Neural cell (in vitro differentiated cells): ENCODE measurements around the gene WDR19. TPM values are rescaled to one million over a fixed set of nuclear protein-coding genes. Genes with fewer than 3 reads are reported as not detected.

Source experiments
- H2AFZ ChIP-seq: fragments of 200-600, 300-800 bp; sonication (generic), shearing (Covaris generic); 2 replicates; pipeline ENCODE4 v1.6.0; 2014; ENCODE audit warnings: low read depth, mild to moderate bottlenecking, antibody characterized with exemption, low read length, moderate library complexity
- H3F3A ChIP-seq: fragments of 200-600 bp; shearing (Covaris generic); 2 replicates; pipeline ENCODE4 v1.6.1; 2016; ENCODE audit warnings: mild to moderate bottlenecking, moderate library complexity, mixed read lengths, antibody characterized with exemption, low read length; ENCODE audit not compliant: insufficient read depth, poor library complexity, severe bottlenecking
- H3K27ac ChIP-seq: fragments of 200-600, 300-800 bp; sonication (generic), shearing (Covaris generic); 2 replicates; pipeline ENCODE4 v1.5.1; 2014; ENCODE audit warnings: mild to moderate bottlenecking, low read length, moderate library complexity
- H3K27me3 ChIP-seq: fragments of 300-800, 200-600 bp; sonication (generic), shearing (Covaris generic); 2 replicates; pipeline ENCODE4 v1.6.0; 2014; ENCODE audit warnings: mild to moderate bottlenecking, low read depth, low read length, moderate library complexity; ENCODE audit not compliant: insufficient read depth
- H3K36me3 ChIP-seq: fragments of 300-800, 200-600 bp; sonication (generic), shearing (Covaris generic); 2 replicates; pipeline ENCODE4 v1.5.1; 2014; ENCODE audit warnings: mild to moderate bottlenecking, antibody characterized with exemption, low read length, moderate library complexity; ENCODE audit not compliant: insufficient read depth
- H3K4me2 ChIP-seq: fragments of 300-800, 200-600 bp; sonication (generic), shearing (Covaris generic); 2 replicates; pipeline ENCODE4 v1.6.0; 2014; ENCODE audit warnings: mild to moderate bottlenecking, low read length
- H3K4me3 ChIP-seq: fragments of 300-800, 200-600 bp; sonication (generic), shearing (Covaris generic); 2 replicates; pipeline ENCODE4 v1.5.1; 2014; ENCODE audit warnings: mild to moderate bottlenecking, low read length, moderate library complexity
- H3K79me2 ChIP-seq: fragments of 200-600 bp; shearing (Covaris generic); replicated peaks from 2 replicates; pipeline ENCODE4 v1.6.0; 2014; ENCODE audit warnings: mild to moderate bottlenecking, low read length, moderate library complexity; ENCODE audit not compliant: insufficient read depth
- H3K9ac ChIP-seq: fragments of 300-800, 200-600 bp; sonication (generic), shearing (Covaris generic); 2 replicates; pipeline ENCODE4 v1.6.1; 2016; ENCODE audit warnings: mild to moderate bottlenecking, low read length, mixed read lengths
- H3K9me2 ChIP-seq: fragments of 200-600 bp; shearing (Covaris generic); 2 replicates; pipeline ENCODE4 v1.6.1; 2016; ENCODE audit warnings: mild to moderate bottlenecking, low read length, mixed read lengths; ENCODE audit not compliant: insufficient read depth
- H3K9me3 ChIP-seq: fragments of 200-600, 300-800 bp; sonication (generic), shearing (Covaris generic); 2 replicates; pipeline ENCODE4 v1.6.1; 2016; ENCODE audit warnings: mild to moderate bottlenecking, mixed run types, low read length, moderate library complexity, mixed read lengths
- H4K20me1 ChIP-seq: fragments of 200-600 bp; shearing (Covaris generic); 2 replicates; pipeline ENCODE4 v1.6.1; 2016; ENCODE audit warnings: mild to moderate bottlenecking, mixed run types; ENCODE audit not compliant: insufficient read depth
- CTCF ChIP-seq: fragments of 450-650 bp; IDR thresholded peaks from 2 replicates; pipeline ENCODE4 v1.5.1; 2014; ENCODE audit warnings: antibody characterized with exemption, mild to moderate bottlenecking, moderate library complexity; ENCODE audit not compliant: poor library complexity, severe bottlenecking
- EP300 ChIP-seq: fragments of 450-650 bp; conservative IDR thresholded peaks from 2 replicates; pipeline ENCODE4 v1.6.1; 2014; ENCODE audit warnings: antibody characterized with exemption, mild to moderate bottlenecking, moderate library complexity; ENCODE audit not compliant: poor library complexity, severe bottlenecking
- EZH2 ChIP-seq: fragments of 200-600, 300-800 bp; shearing (Covaris generic), sonication (generic); IDR thresholded peaks from 2 replicates; pipeline ENCODE4 v1.6.1; 2014; ENCODE audit warnings: antibody characterized with exemption, low read length, borderline replicate concordance, mild to moderate bottlenecking; ENCODE audit not compliant: insufficient read depth, poor library complexity, severe bottlenecking
- MXI1 ChIP-seq: fragments of 450-650 bp; conservative IDR thresholded peaks from 2 replicates; pipeline ENCODE4 v1.6.1; 2014; ENCODE audit warnings: antibody characterized with exemption, mild to moderate bottlenecking; ENCODE audit not compliant: poor library complexity, severe bottlenecking
- POLR2AphosphoS5 ChIP-seq: IDR thresholded peaks from 2 replicates; pipeline ENCODE4 v1.6.1; 2012
- RAD21 ChIP-seq: fragments of 450-650 bp; conservative IDR thresholded peaks from 2 replicates; pipeline ENCODE4 v1.6.1; 2014; ENCODE audit warnings: antibody characterized with exemption, mild to moderate bottlenecking, moderate library complexity
- REST ChIP-seq: IDR thresholded peaks from 2 replicates; pipeline ENCODE4 v1.6.1; 2012; ENCODE audit warnings: borderline replicate concordance
- SMC3 ChIP-seq: fragments of 450-650 bp; conservative IDR thresholded peaks from 2 replicates; pipeline ENCODE4 v1.6.1; 2014; ENCODE audit warnings: antibody characterized with exemption, mild to moderate bottlenecking, moderate library complexity; ENCODE audit not compliant: poor library complexity
- TAF1 ChIP-seq: IDR thresholded peaks from 2 replicates; pipeline ENCODE4 v1.6.1; 2012; ENCODE audit warnings: low read depth
- polyA plus RNA-seq: library from polyadenylated mRNA; depleted of rRNA; stranded (reverse); fragments of >200 nt; gene quantifications from 2 replicates; pipeline ENCODE4 v1.2.3, GENCODE V29; 2014

WDR19 gene
- polyA plus RNA-seq, 1 donor from 2014 or later: 69.9 TPM

DNA sequence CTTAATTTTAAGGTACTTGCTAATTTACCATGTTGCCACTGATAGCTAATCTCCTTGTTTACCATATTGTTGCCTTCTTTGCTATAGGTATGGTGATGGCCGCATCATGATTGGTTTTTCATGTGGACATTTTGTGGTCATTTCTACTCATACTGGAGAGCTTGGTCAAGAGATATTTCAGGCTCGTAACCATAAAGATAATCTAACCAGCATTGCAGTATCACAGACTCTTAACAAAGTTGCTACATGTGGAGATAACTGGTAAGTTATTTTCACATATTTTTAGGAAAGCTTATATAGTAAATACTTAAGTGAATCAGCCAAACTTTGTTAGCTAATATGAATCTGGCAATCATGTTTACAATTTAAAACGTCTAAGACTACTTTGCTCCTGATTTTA is 23.1 kb downstream of the WDR19 start:
- Histone ChIP-seq H3K27me3 (no peaks in the 10 kb centered on the region), H3K9me3 (no peaks in the 10 kb centered on the region), H3K9me2 (no peaks in the 10 kb centered on the region), H3K79me2 (no peaks in the 10 kb centered on the region), H3K27ac (no peak overlapping the region), H3K36me3 (peaks cover 9% of the 10 kb centered on the region), H3F3A (no peaks in the 10 kb centered on the region), H3K9ac (no peak overlapping the region), H2AFZ (no peak overlapping the region), H3K4me3 (no peak overlapping the region), H4K20me1 (no peaks in the 10 kb centered on the region), H3K4me2 (no peak overlapping the region)
- TF ChIP-seq EZH2 (no peak), MXI1 (no peak), RAD21 (no peak), SMC3 (no peak), TAF1 (no peak), CTCF (no peak), EP300 (no peak), POLR2AphosphoS5 (no peak), REST (no peak)

DNA sequence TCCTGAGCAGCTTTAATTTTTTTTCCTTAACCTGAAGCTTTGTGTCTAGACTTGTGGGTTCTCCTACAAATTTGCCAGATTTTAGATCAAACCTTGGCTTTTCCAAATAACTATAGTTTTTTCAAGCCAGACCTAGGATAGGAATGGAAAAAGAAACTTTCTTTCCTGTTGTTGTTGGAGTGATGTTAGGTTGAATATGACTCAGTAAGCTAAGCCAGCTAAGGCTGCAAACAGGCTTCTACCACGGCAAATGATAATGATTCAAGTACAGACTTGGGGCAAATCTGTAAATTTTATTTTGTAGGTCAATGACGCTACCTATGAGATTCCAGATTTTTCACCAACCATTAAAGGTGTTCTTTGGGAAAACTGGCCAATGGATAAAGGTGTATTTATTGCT is 45.6 kb downstream of the WDR19 start:
- no peaks in the 10 kb centered on the region for H3K9me3 ChIP-seq
- H3K4me2 ChIP-seq: no peak overlapping the region
- no peaks in the 10 kb centered on the region for H3K79me2 ChIP-seq
- no peaks in the 10 kb centered on the region for H3K36me3 ChIP-seq
- H2AFZ ChIP-seq: no peak overlapping the region
- no peak overlapping the region for H3K27ac ChIP-seq
- H3K9ac ChIP-seq: no peak overlapping the region
- TF ChIP-seq POLR2AphosphoS5 (no peak), EZH2 (no peak), MXI1 (no peak), SMC3 (no peak), CTCF (no peak), RAD21 (no peak), REST (no peak), TAF1 (no peak), EP300 (no peak)
- H3K9me2 ChIP-seq: no peaks in the 10 kb centered on the region
- H3F3A ChIP-seq: no peaks in the 10 kb centered on the region
- no peaks in the 10 kb centered on the region for H4K20me1 ChIP-seq
- H3K27me3 ChIP-seq: no peaks in the 10 kb centered on the region
- H3K4me3 ChIP-seq: no peak overlapping the region
